H1 (cell line): ENCODE data around the gene GTF2H1. TPM values are rescaled to one million over a fixed set of nuclear protein-coding genes. Genes with fewer than 3 reads are reported as not detected.

Experiments
- CTCF ChIA-PET: fragments of 300-600 bp; sonication (Branson Sonifier 250); formaldehyde crosslinking; loops from one replicate; lab custom pipeline; 2021; ENCODE audit not compliant: partially characterized antibody; lab: Charles Lee
- POLR2A ChIA-PET: fragments of 300-600 bp; sonication (Branson Sonifier 250); formaldehyde crosslinking; loops from one replicate; lab custom pipeline; 2021; ENCODE audit warnings: inconsistent platforms; ENCODE audit not compliant: partially characterized antibody; lab: Charles Lee
- DNase-seq, 2 experiments: peaks; one replicate each; pipeline versions ENCODE4 v3.0.0 to v3.0.0-alpha.2; 2010 to 2022; ENCODE audit warnings: low spot score in 2 of 2, low read depth in 1 of 2, mixed read lengths in 1 of 2
- FAIRE-seq: peaks from 2 replicates; lab custom pipeline; 2011; peaks lifted over from hg19 to GRCh38; lab: Jason Lieb, UNC
- H2AFZ ChIP-seq: 2 replicates; pipeline ENCODE4 v1.8.1; 2012; ENCODE audit warnings: low read length, inconsistent platforms
- H2AK5ac ChIP-seq: 2 replicates; pipeline ENCODE4 v1.6.1; 2013; ENCODE audit warnings: low read depth, low read length
- H2BK120ac ChIP-seq: replicated peaks from 2 replicates; pipeline ENCODE3; 2013; ENCODE audit warnings: low read depth, low read length, inconsistent platforms
- H2BK12ac ChIP-seq: 2 replicates; pipeline ENCODE4 v1.6.1; 2013; ENCODE audit warnings: low read depth, low read length
- H2BK15ac ChIP-seq: 2 replicates; pipeline ENCODE4 v1.6.1; 2013; ENCODE audit warnings: low read length
- H2BK20ac ChIP-seq: 2 replicates; pipeline ENCODE4 v1.6.1; 2013; ENCODE audit warnings: low read length
- H2BK5ac ChIP-seq: 2 replicates; pipeline ENCODE4 v1.6.1; 2013; ENCODE audit warnings: low read depth, low read length
- H3K14ac ChIP-seq: 2 replicates; pipeline ENCODE4 v1.6.1; 2013; ENCODE audit warnings: inconsistent platforms; ENCODE audit not compliant: insufficient read length
- H3K18ac ChIP-seq: 2 replicates; pipeline ENCODE4 v1.6.1; 2013; ENCODE audit warnings: low read length; ENCODE audit errors: extremely low read depth
- H3K23ac ChIP-seq: 2 replicates; pipeline ENCODE4 v1.6.1; 2013; ENCODE audit warnings: inconsistent platforms; ENCODE audit not compliant: insufficient read length
- H3K23me2 ChIP-seq: 2 replicates; pipeline ENCODE4 v1.6.1; 2013; ENCODE audit warnings: low read depth, low read length
- H3K27ac ChIP-seq: 2 replicates; pipeline ENCODE4 v1.6.1; 2011; ENCODE audit warnings: low read depth, low read length, inconsistent platforms
- H3K27me3 ChIP-seq, 4 experiments: replicated peaks in 1 of 4; 1 replicate in 1 of 4; 2 replicates in 3 of 4; pipeline versions ENCODE4 v1.6.1 to v1.8.1; 2011 to 2013; ENCODE audit warnings: low read length in 3 of 4, mild to moderate bottlenecking in 3 of 4, inconsistent platforms in 2 of 4, mixed read lengths in 2 of 4, moderate library complexity in 1 of 4; ENCODE audit not compliant: control insufficient read depth in 3 of 4, insufficient read depth in 3 of 4; ENCODE audit errors: extremely low read depth in 1 of 4
- H3K36me3 ChIP-seq, 4 experiments: 2 replicates each; pipeline versions ENCODE4 v1.6.1 to v1.8.1; 2011 to 2013; ENCODE audit warnings: mild to moderate bottlenecking in 4 of 4, low read length in 3 of 4, moderate library complexity in 2 of 4, control low read depth in 1 of 4, inconsistent platforms in 1 of 4; ENCODE audit not compliant: insufficient read depth in 4 of 4, control insufficient read depth in 2 of 4
- H3K4ac ChIP-seq: replicated peaks from 2 replicates; pipeline ENCODE3; 2013; ENCODE audit warnings: low read length, low read depth, mixed read lengths, inconsistent platforms; ENCODE audit not compliant: insufficient read length
- H3K4me1 ChIP-seq, 4 experiments: replicated peaks in 1 of 4; 1 replicate in 1 of 4; 2 replicates in 3 of 4; pipeline versions ENCODE4 v1.6.1 to v1.8.1; 2011 to 2013; ENCODE audit warnings: low read length in 3 of 4, inconsistent platforms in 2 of 4, mixed read lengths in 1 of 4; ENCODE audit not compliant: insufficient read depth in 4 of 4, control insufficient read depth in 3 of 4
- H3K4me2 ChIP-seq, 2 experiments: 2 replicates each; pipeline versions ENCODE4 v1.6.1 to v1.8.1; 2011 to 2013; ENCODE audit warnings: low read depth in 2 of 2, low read length in 2 of 2, control low read depth in 1 of 2, inconsistent platforms in 1 of 2, mild to moderate bottlenecking in 1 of 2; ENCODE audit not compliant: insufficient read depth in 1 of 2
- H3K4me3 ChIP-seq, 4 experiments: fragments of 200-600, 300-600 bp in 1 of 4; sonication (generic), shearing (Covaris generic), sonication (Bioruptor Twin) in 1 of 4; 2 replicates each; pipeline versions ENCODE4 v1.5.1 to v1.8.1; 2011 to 2016; ENCODE audit warnings: low read length in 4 of 4, low read depth in 3 of 4, control low read depth in 2 of 4, inconsistent platforms in 2 of 4, mild to moderate bottlenecking in 2 of 4, mixed read lengths in 1 of 4, moderate library complexity in 1 of 4; ENCODE audit not compliant: insufficient read depth in 2 of 4; ENCODE audit errors: extremely low read depth in 1 of 4
- H3K56ac ChIP-seq: replicated peaks from 2 replicates; pipeline ENCODE3; 2013; ENCODE audit warnings: low read depth, mild to moderate bottlenecking, mixed read lengths, low read length, inconsistent platforms; ENCODE audit not compliant: insufficient read length
- H3K79me1 ChIP-seq: 2 replicates; pipeline ENCODE4 v1.6.1; 2013; ENCODE audit warnings: low read depth, low read length, control low read depth
- H3K79me2 ChIP-seq, 2 experiments: 2 replicates each; pipeline versions ENCODE4 v1.6.1 to v1.8.1; 2012 to 2013; ENCODE audit warnings: low read length in 2 of 2, mild to moderate bottlenecking in 2 of 2, inconsistent platforms in 1 of 2; ENCODE audit not compliant: insufficient read depth in 2 of 2, control insufficient read depth in 1 of 2
- H3K9ac ChIP-seq, 4 experiments: replicated peaks in 1 of 4; 1 replicate in 1 of 4; 2 replicates in 3 of 4; pipeline versions ENCODE4 v1.6.1 to v1.8.1; 2011 to 2013; ENCODE audit warnings: low read depth in 3 of 4, low read length in 3 of 4, control low read depth in 2 of 4, mild to moderate bottlenecking in 2 of 4, moderate library complexity in 2 of 4, inconsistent platforms in 1 of 4; ENCODE audit errors: extremely low read depth in 1 of 4
- H3K9me3 ChIP-seq, 2 experiments: 2 replicates each; pipeline versions ENCODE4 v1.6.1 to v1.8.1; 2012 to 2013; ENCODE audit warnings: mild to moderate bottlenecking in 2 of 2, moderate library complexity in 2 of 2, control low read depth in 1 of 2, inconsistent platforms in 1 of 2, low read depth in 1 of 2, low read length in 1 of 2, mixed read lengths in 1 of 2; ENCODE audit not compliant: insufficient read depth in 2 of 2
- H4K20me1 ChIP-seq, 2 experiments: replicated peaks in 1 of 2; 2 replicates each; pipeline versions ENCODE3 to v1.8.1; 2011 to 2013; ENCODE audit warnings: inconsistent platforms in 2 of 2, low read length in 2 of 2, mild to moderate bottlenecking in 1 of 2; ENCODE audit not compliant: insufficient read depth in 2 of 2, control insufficient read depth in 1 of 2
- H4K5ac ChIP-seq: 2 replicates; pipeline ENCODE4 v1.6.1; 2013; ENCODE audit warnings: low read length, low read depth, mixed read lengths, inconsistent platforms; ENCODE audit not compliant: insufficient read length
- H4K8ac ChIP-seq: 2 replicates; pipeline ENCODE4 v1.8.0; 2013; ENCODE audit warnings: mild to moderate bottlenecking, moderate library complexity, low read length, inconsistent platforms; ENCODE audit not compliant: insufficient read depth; ENCODE audit errors: extremely low read depth
- H4K91ac ChIP-seq: replicated peaks from 2 replicates; pipeline ENCODE3; 2013; ENCODE audit warnings: low read length, mixed read lengths, inconsistent platforms; ENCODE audit not compliant: insufficient read length
- BCL11A ChIP-seq, 2 experiments: IDR thresholded peaks; one replicate each; pipeline ENCODE4 v1.6.1; 2011; ENCODE audit warnings: low read depth in 2 of 2, low read length in 2 of 2, mild to moderate bottlenecking in 2 of 2
- EGR1 ChIP-seq: IDR thresholded peaks from 2 replicates; pipeline ENCODE4 v1.6.1; 2011; ENCODE audit warnings: low read depth, low read length, borderline replicate concordance
- EZH2 ChIP-seq: fragments of 200-600 bp; sonication (generic); IDR thresholded peaks from 2 replicates; pipeline ENCODE4 v1.7.1; 2012; ENCODE audit warnings: low read depth, mild to moderate bottlenecking, moderate library complexity, low read length, inconsistent platforms; ENCODE audit not compliant: severe bottlenecking
- JUN ChIP-seq: IDR thresholded peaks from 2 replicates; pipeline ENCODE4 v1.6.1; 2011; ENCODE audit warnings: low read depth, mild to moderate bottlenecking, improper control_type of control experiment, low read length
- KDM5A ChIP-seq: fragments of 200-600 bp; IDR thresholded peaks from 2 replicates; pipeline ENCODE4 v1.7.1; 2012; ENCODE audit warnings: mild to moderate bottlenecking, low read length, inconsistent platforms, mixed read lengths
- PHF8 ChIP-seq: fragments of 200-600 bp; sonication (generic); conservative IDR thresholded peaks from 2 replicates; pipeline ENCODE4 v1.7.1; 2012; ENCODE audit warnings: low read depth, mild to moderate bottlenecking, inconsistent platforms, low read length, moderate library complexity
- RXRA ChIP-seq: IDR thresholded peaks from 2 replicates; pipeline ENCODE4 v1.6.1; 2011; ENCODE audit warnings: low read depth, mild to moderate bottlenecking, low read length, moderate library complexity; ENCODE audit not compliant: insufficient read depth
- SP4 ChIP-seq: IDR thresholded peaks from 2 replicates; pipeline ENCODE4 v1.6.1; 2012; ENCODE audit warnings: low read length, inconsistent platforms
- TCF12 ChIP-seq: IDR thresholded peaks from 2 replicates; pipeline ENCODE4 v1.6.1; 2011; ENCODE audit warnings: low read depth, mild to moderate bottlenecking, low read length
- WGBS, 2 experiments: shearing (Covaris generic) in 1 of 2; methylation state at CpG; one replicate each; pipeline versions ENCODE4 v1.1.6 to v1.1.7; 2013 to 2015; ENCODE audit warnings: low lambda C conversion rate in 2 of 2, mixed read lengths in 2 of 2, inconsistent platforms in 1 of 2, low coverage in 1 of 2, missing lambda C conversion rate in 1 of 2; ENCODE audit not compliant: insufficient replicate concordance in 2 of 2, insufficient coverage in 1 of 2, insufficient read length in 1 of 2; ENCODE audit errors: extremely low coverage in 1 of 2, missing lambda C conversion rate in 1 of 2; 5-methylcytosine and 5-hydroxymethylcytosine counted together
- polyA plus RNA-seq, 7 experiments: library from polyadenylated mRNA; depleted of rRNA in 3 of 7; stranded (reverse) in 5 of 7; unstranded in 2 of 7; fragments of >200 nt in 5 of 7; fragments of 200-250 nt in 2 of 7; gene quantifications; 1 replicate in 5 of 7; 2 replicates in 1 of 7; 4 replicates in 1 of 7; pipeline versions ENCODE4 v1.2.1 to v1.2.3, GENCODE V29; 2011 to 2013; ENCODE audit warnings: missing spikeins in 2 of 7, mixed read lengths in 2 of 7
- total RNA-seq: library from RNA; stranded (reverse); fragmentation: NEBNext Ultra II Directional; extraction: Animal tissue kit (Norgen Biotek cat#: 25700); gene quantifications from 2 replicates; pipeline ENCODE4 v1.2.1, GENCODE V29; 2021
- TF ChIP-seq, protein P1 (sequence below): IDR thresholded peaks from 2 replicates; pipeline ENCODE4 v1.6.1; 2011; ENCODE audit warnings: low read depth, mild to moderate bottlenecking, low read length; ENCODE audit not compliant: insufficient read depth
- TF ChIP-seq, protein P2 (sequence below): IDR thresholded peaks from 2 replicates; pipeline ENCODE4 v1.6.1; 2012; ENCODE audit warnings: low read length, inconsistent platforms

The GTF2H1 gene
- total and polyA plus RNA-seq, 2 of the 8 experiments (the other 6 are each of a cell fraction or from before 2014, with no cell fraction given): 9.1 to 26.3 TPM

DNA sequence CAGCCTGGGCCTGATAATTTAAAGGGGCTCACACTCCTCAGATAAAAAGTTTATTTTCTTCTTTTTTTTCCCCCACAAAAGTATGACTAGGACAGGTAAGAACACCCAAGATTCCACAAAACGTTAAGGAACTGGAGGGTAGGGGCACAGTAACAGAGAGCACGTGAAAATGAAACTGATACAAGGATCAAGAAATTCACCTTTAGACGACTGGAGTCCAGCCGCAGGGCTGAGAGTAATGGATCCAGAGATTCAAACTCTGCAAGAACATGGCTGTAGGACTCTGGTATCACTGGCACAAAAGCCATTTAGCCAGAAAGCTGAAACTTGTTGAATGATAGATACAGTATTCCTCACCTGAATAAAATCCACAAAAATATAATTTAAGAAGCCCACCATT is 4.8 kb upstream of the GTF2H1 start:
- no peak for FAIRE-seq
- H3K9ac ChIP-seq: no peak overlapping the region
- no peak overlapping the region for H4K5ac ChIP-seq
- H3K4me1 ChIP-seq: no peaks in the 10 kb centered on the region
- peaks cover 8% of the 10 kb centered on the region for H3K23me2 ChIP-seq
- POLR2A ChIA-PET: no interaction called here
- peaks cover 0 to 3% (median 0%) of the 10 kb centered on the region in 4 experiments; a peak in 2 of 8 replicates for H3K36me3 ChIP-seq
- TF ChIP-seq TCF12 (no peak), RXRA (no peak), BCL11A (IDR thresholded peaks at IDR 0.05; ENCODE audit: low read depth in 2 of 2, low read length in 2 of 2) (no peak), EGR1 (no peak), JUN (no peak), SP4 (no peak), PHF8 (no peak), KDM5A (no peak), EZH2 (no peak)
- TF ChIP-seq, protein P1, sequence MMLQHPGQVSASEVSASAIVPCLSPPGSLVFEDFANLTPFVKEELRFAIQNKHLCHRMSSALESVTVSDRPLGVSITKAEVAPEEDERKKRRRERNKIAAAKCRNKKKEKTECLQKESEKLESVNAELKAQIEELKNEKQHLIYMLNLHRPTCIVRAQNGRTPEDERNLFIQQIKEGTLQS: no peak
- TF ChIP-seq, protein P2, sequence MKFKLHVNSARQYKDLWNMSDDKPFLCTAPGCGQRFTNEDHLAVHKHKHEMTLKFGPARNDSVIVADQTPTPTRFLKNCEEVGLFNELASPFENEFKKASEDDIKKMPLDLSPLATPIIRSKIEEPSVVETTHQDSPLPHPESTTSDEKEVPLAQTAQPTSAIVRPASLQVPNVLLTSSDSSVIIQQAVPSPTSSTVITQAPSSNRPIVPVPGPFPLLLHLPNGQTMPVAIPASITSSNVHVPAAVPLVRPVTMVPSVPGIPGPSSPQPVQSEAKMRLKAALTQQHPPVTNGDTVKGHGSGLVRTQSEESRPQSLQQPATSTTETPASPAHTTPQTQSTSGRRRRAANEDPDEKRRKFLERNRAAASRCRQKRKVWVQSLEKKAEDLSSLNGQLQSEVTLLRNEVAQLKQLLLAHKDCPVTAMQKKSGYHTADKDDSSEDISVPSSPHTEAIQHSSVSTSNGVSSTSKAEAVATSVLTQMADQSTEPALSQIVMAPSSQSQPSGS: no peak
- TF ChIP-seq, all 59 proteins: peak for 0
- no peak overlapping the region for H3K56ac ChIP-seq
- WGBS, 2 experiments: 96% methylated on average over 4 of the region's 4 CpGs; no CpG with 5 or more reads in 1 of the 2 experiments
- no peak overlapping the region for H4K91ac ChIP-seq
- peaks cover 8 to 72% of the 10 kb centered on the region in 2 experiments; a peak in 3 of 4 replicates for H3K79me2 ChIP-seq
- H2BK5ac ChIP-seq: no peak overlapping the region
- H3K14ac ChIP-seq: no peak overlapping the region
- peaks cover 0 to 2% of the 10 kb centered on the region in 2 experiments for H4K20me1 ChIP-seq
- no peak overlapping the region for H4K8ac ChIP-seq
- no peak overlapping the region for H2AK5ac ChIP-seq
- no peak overlapping the region for H2BK12ac ChIP-seq
- CTCF ChIA-PET: no interaction called here
- H3K4me3 ChIP-seq: no peak overlapping the region
- H3K27me3 ChIP-seq: no peaks in the 10 kb centered on the region
- H3K4ac ChIP-seq: no peak overlapping the region
- no peak overlapping the region for H3K18ac ChIP-seq
- H2BK20ac ChIP-seq: no peak overlapping the region
- DNase-seq: no peak
- H2BK15ac ChIP-seq: no peak overlapping the region
- no peak overlapping the region for H3K27ac ChIP-seq
- H3K79me1 ChIP-seq: peaks cover 11% of the 10 kb centered on the region; the same call in 1 of the 2 replicates
- no peak overlapping the region for H2BK120ac ChIP-seq
- no peak overlapping the region for H3K4me2 ChIP-seq
- no peaks in the 10 kb centered on the region for H3K9me3 ChIP-seq
- no peak overlapping the region for H3K23ac ChIP-seq
- no peak overlapping the region for H2AFZ ChIP-seq
